Natural killer cell (primary cell): ENCODE measurements around the gene RAB6B. TPM values are rescaled to one million over a fixed set of nuclear protein-coding genes. Genes with fewer than 3 reads are reported as not detected.

Experiments used
- ATAC-seq, 3 donors: fragments of 150-1000 bp in 2 of 3; fragments of 200-7000 bp in 1 of 3; cut with Tn5 transposase; 1 replicate in 1 of 3; 2 replicates in 2 of 3; pipeline ENCODE4 v1.10.0; 2021; ENCODE audit warnings: mild to moderate bottlenecking in 2 of 3, moderate library complexity in 2 of 3
- DNase-seq, 2 donors: peaks; one replicate each; pipeline versions ENCODE4 v3.0.0 to v3.0.0-alpha.2; 2013 to 2021; ENCODE audit warnings: mixed read lengths in 1 of 2
- H3K27ac ChIP-seq: one replicate; pipeline ENCODE4 v1.5.1; 2013; ENCODE audit warnings: mild to moderate bottlenecking, low read length
- H3K27me3 ChIP-seq: one replicate; pipeline ENCODE4 v1.6.1; 2013; ENCODE audit warnings: low read length; ENCODE audit not compliant: control insufficient read depth, insufficient read depth
- H3K36me3 ChIP-seq: one replicate; pipeline ENCODE4 v1.6.1; 2013; ENCODE audit warnings: low read length; ENCODE audit not compliant: control insufficient read depth, insufficient read depth
- H3K4me1 ChIP-seq: one replicate; pipeline ENCODE4 v1.6.1; 2013; ENCODE audit warnings: low read length; ENCODE audit not compliant: control insufficient read depth, insufficient read depth
- H3K4me3 ChIP-seq: one replicate; pipeline ENCODE4 v1.5.1; 2013; ENCODE audit warnings: low read length
- H3K9me3 ChIP-seq: one replicate; pipeline ENCODE4 v1.6.1; 2013; ENCODE audit warnings: low read length; ENCODE audit not compliant: control insufficient read depth, insufficient read depth
- H3K27ac Mint-ChIP-seq, 2 donors: one replicate each; pipeline ENCODE4 v1.8.0; 2022; ENCODE audit warnings: mild to moderate bottlenecking in 2 of 2, mixed read lengths in 2 of 2, moderate library complexity in 1 of 2
- H3K27me3 Mint-ChIP-seq, 2 donors: one replicate each; pipeline ENCODE4 v1.8.0; 2022; ENCODE audit warnings: low read depth in 2 of 2, mixed read lengths in 2 of 2
- H3K36me3 Mint-ChIP-seq: one replicate; pipeline ENCODE4 v1.8.0; 2022; ENCODE audit warnings: mixed read lengths
- H3K4me1 Mint-ChIP-seq, 2 donors: one replicate each; pipeline ENCODE4 v1.8.0; 2022; ENCODE audit warnings: mixed read lengths in 2 of 2
- H3K4me3 Mint-ChIP-seq: one replicate; pipeline ENCODE4 v1.8.0; 2022; ENCODE audit warnings: mild to moderate bottlenecking, moderate library complexity, mixed read lengths
- H3K9me3 Mint-ChIP-seq, 2 donors: one replicate each; pipeline ENCODE4 v1.8.0; 2022; ENCODE audit warnings: mixed read lengths in 2 of 2
- CTCF ChIP-seq: fragments of 200-600 bp; IDR thresholded peaks from one replicate; pipeline ENCODE4 v1.8.0; 2022; ENCODE audit warnings: antibody characterized with exemption
- WGBS: methylation state at CpG from one replicate; pipeline ENCODE4 v1.1.7; 2013; ENCODE audit warnings: missing lambda C conversion rate; ENCODE audit not compliant: insufficient coverage; 5-methylcytosine and 5-hydroxymethylcytosine counted together
- intact Hi-C: fragments of 100-400 bp; cut with micrococcal nuclease; formaldehyde crosslinking; loops from one replicate; pipeline ENCODE4 v1.14.2; 2022
- total RNA-seq, 4 donors: library from RNA; stranded (reverse); fragments of 120-200 nt in 1 of 4; gene quantifications; one replicate each; pipeline versions ENCODE4 v1.2.3 to v1.2.4, GENCODE V29; 2013 to 2022

The RAB6B gene
- total RNA-seq, 3 donors from 2014 or later (not counting 1 experiment from before 2014, with no cell fraction given) = 1.4 to 2.7 (median 1.6) TPM

DNA sequence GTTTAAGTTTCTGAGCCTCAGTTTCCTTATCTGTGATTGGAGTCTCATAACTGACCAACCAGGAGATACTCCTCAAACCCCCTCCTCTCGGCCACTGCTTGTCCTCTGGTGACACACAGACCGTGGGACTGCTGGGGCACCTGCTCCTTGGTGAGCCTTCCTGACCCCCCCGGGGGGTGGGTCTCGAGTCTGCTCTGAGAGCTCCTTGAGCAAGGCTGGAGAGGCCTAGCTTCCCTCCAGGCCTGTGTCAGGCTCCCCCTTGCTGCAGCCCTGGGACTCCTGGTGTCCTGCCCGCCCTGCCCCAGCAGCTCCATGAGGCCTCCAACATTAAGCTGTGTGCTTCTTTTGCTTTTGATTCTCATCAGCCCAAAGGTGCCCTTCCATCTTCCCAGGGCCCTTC is 62.4 kb downstream of the RAB6B start:
- no peak for TF ChIP-seq CTCF

DNA sequence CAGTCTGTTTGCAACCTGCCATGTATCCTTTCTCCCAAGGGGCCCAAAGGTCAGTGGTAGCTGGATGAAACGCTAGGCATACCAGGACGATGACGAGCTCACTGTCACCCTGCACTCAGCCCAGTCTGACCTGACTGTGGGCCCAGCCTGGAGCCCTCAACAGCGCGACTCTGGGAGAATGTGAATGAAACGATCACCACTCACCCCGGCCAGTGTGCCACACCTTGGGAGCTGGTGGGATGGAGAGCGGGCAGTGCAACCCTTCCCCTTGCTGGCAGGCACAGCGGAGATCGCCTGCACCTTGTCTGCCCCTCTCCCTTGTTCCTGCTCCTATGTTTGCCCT is 62.9 kb downstream of the RAB6B start:
- Histone ChIP-seq H3K36me3 (no peaks in the 10 kb centered on the region), H3K4me1 (no peaks in the 10 kb centered on the region), H3K27me3 (no peaks in the 10 kb centered on the region), H3K27ac (no peak overlapping the region), H3K4me3 (no peak overlapping the region), H3K9me3 (no peaks in the 10 kb centered on the region)
- Mint-ChIP-seq H3K27ac (no peak overlapping the region), H3K9me3 (no peaks in the 10 kb centered on the region), H3K4me1 (no peaks in the 10 kb centered on the region), H3K4me3 (no peak overlapping the region), H3K36me3 (no peaks in the 10 kb centered on the region), H3K27me3 (no peaks in the 10 kb centered on the region)
- intact Hi-C loops = no loop called here
- 95% methylated on average over 10 of the region's 10 CpGs for WGBS
- ATAC-seq (no peak), DNase-seq (no peak)
- no peak for TF ChIP-seq CTCF

More for the DNA sequence above, 62.4 kb downstream of the RAB6B start:
- ATAC-seq (no peak), DNase-seq (no peak)
- Mint-ChIP-seq H3K4me1 (no peaks in the 10 kb centered on the region), H3K9me3 (no peaks in the 10 kb centered on the region), H3K27me3 (no peaks in the 10 kb centered on the region), H3K4me3 (no peak overlapping the region), H3K27ac (no peak overlapping the region), H3K36me3 (no peaks in the 10 kb centered on the region)
- Histone ChIP-seq H3K27me3 (no peaks in the 10 kb centered on the region), H3K4me3 (no peak overlapping the region), H3K36me3 (no peaks in the 10 kb centered on the region), H3K9me3 (no peaks in the 10 kb centered on the region), H3K27ac (no peak overlapping the region), H3K4me1 (no peaks in the 10 kb centered on the region)
- WGBS = 87% methylated on average over 5 of the region's 5 CpGs
- intact Hi-C loops = no loop called here

- DNase-seq = no peak
- intact Hi-C loops = no loop called here
- Histone ChIP-seq H3K27ac (no peak overlapping the region), H3K27me3 (no peaks in the 10 kb centered on the region), H3K4me1 (no peaks in the 10 kb centered on the region), H3K36me3 (no peaks in the 10 kb centered on the region), H3K4me3 (no peak overlapping the region), H3K9me3 (no peaks in the 10 kb centered on the region)
- Mint-ChIP-seq H3K9me3 (no peaks in the 10 kb centered on the region), H3K4me3 (no peak overlapping the region), H3K27ac (no peak overlapping the region), H3K27me3 (no peaks in the 10 kb centered on the region), H3K36me3 (no peaks in the 10 kb centered on the region), H3K4me1 (no peaks in the 10 kb centered on the region)
- no peak for ATAC-seq
- WGBS = 78% methylated on average over 13 of the region's 13 CpGs
- no peak for TF ChIP-seq CTCF
These were observed 63.5 kb downstream of the RAB6B start for GRCh38 chr3:133831966-133832801.

DNA sequence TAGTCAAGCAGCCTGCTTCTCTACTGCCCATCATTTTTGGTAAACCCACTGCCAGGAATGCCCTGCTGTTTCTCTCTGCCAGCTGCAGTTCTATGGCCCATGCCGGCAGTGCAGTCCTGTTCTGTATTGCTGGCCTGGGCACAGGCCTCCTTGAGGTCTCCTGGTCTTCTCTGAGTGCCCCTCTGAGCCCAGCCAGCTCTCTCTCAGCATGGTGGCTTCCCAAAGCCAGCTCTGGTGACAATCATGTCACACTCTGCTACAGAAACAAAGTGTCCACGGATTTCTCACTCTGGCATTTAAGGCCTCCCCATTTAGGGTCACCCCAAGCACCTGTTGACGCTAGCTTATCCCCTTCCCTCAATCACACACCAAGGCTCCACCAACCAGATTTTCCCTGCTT is 65.6 kb downstream of the RAB6B start:
- Histone ChIP-seq H3K27me3 (no peaks in the 10 kb centered on the region), H3K9me3 (no peaks in the 10 kb centered on the region), H3K27ac (no peak overlapping the region), H3K4me1 (no peaks in the 10 kb centered on the region), H3K36me3 (peaks cover 4% of the 10 kb centered on the region), H3K4me3 (no peak overlapping the region)
- no peaks in the 10 kb centered on the region for H3K27me3 Mint-ChIP-seq
- ATAC-seq = no peak
- H3K27ac Mint-ChIP-seq = no peak overlapping the region
- no peak for TF ChIP-seq CTCF
- no peaks in the 10 kb centered on the region for H3K36me3 Mint-ChIP-seq
- no peak for DNase-seq
- no peaks in the 10 kb centered on the region for H3K9me3 Mint-ChIP-seq
- H3K4me3 Mint-ChIP-seq = no peak overlapping the region
- intact Hi-C loops = no loop called here
- 88% methylated on average over 3 of the region's 3 CpGs for WGBS
- no peaks in the 10 kb centered on the region for H3K4me1 Mint-ChIP-seq
